ENCODE results near the gene BICRAL.
"Not testable (repeated sequence)": the region's sequence is repeated elsewhere in the genome, so short reads cannot be mapped to it uniquely, and the experiment has no call there.

The BICRAL gene

DNA sequence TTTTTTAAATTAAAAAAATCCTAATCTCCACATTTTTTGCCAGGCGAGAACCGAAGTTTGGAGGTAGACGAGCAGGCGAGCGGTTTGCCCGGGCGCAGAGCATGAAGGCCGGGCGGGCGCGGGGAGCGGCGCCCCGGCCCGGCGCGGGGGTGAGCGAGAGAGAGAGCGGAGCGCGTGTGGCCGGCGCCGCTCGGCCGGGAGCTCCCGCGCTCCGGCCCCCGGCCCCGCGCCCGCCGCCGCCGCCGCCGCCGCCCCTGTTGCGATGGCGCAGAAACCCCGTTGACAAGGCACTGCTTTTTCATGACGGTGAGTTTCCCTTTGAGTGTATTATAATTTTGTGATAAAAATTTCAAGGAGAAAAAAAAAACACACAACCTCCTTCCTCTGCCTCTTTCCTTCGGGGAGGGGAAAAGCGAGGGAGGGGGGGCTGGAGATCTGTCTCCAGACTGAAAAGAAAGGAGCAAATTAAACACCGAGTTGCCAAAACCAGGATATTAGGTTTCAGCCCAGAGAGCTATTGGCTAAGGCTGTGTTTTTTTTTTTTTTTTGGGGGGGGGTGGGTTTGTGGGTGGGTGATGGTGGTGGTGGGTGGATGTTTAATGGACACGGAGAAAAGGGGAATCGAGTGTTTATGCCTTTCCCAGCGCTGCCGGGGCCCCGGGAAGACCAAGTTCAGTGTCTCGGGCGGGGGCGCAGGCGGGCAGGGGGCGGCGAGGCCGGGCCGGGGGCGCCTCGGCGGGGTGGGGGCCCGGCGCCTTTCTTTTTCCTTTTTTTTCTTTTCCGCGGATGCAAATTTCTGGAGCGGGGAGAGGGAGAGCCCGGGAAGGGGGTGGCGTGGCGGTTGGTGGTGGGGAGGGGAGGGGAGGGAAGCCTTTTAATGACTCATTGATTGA, at the start of gene BICRAL:
BICRAL (plus strand) TSS at position 257 of the 893 bp plus-strand sequence. CDS start 39,971 bp downstream, outside the sequence.
- Mint-ChIP-seq H3K36me3 (ENCODE audit: low read depth) (peaks cover 22% of the 10 kb centered on the region), H3K27me3 (ENCODE audit: low read depth) (no peaks in the 10 kb centered on the region), H3K27ac (peak within 1 kb of the TSS; percentile 100), H3K9me3 (no peaks in the 10 kb centered on the region), H3K4me1 (ENCODE audit: low read depth) (peaks cover 31% of the 10 kb centered on the region), H3K4me3 (peak within 1 kb of the TSS; percentile 97)

- not testable (repeated sequence) for H3K4me1 Mint-ChIP-seq (ENCODE audit: low read depth); H3K27ac Mint-ChIP-seq; H3K9me3 Mint-ChIP-seq; H3K36me3 Mint-ChIP-seq (ENCODE audit: low read depth); H3K4me3 Mint-ChIP-seq
- H3K27me3 Mint-ChIP-seq (ENCODE audit: low read depth) = peaks cover 13% of the 10 kb centered on the region
Measured at GRCh38 chr6:42733867-42734481, 47.9 kb upstream of the BICRAL start.

GRCh38 chr6:42735976-42736375, 45.9 kb upstream of the BICRAL start:
- no peak overlapping the region for H3K4me3 Mint-ChIP-seq
- H3K9me3 Mint-ChIP-seq = no peaks in the 10 kb centered on the region
- H3K36me3 Mint-ChIP-seq (ENCODE audit: low read depth) = no peaks in the 10 kb centered on the region
- no peaks in the 10 kb centered on the region for H3K4me1 Mint-ChIP-seq (ENCODE audit: low read depth)
- peaks cover 19% of the 10 kb centered on the region for H3K27me3 Mint-ChIP-seq (ENCODE audit: low read depth)
- no peak overlapping the region for H3K27ac Mint-ChIP-seq

DNA sequence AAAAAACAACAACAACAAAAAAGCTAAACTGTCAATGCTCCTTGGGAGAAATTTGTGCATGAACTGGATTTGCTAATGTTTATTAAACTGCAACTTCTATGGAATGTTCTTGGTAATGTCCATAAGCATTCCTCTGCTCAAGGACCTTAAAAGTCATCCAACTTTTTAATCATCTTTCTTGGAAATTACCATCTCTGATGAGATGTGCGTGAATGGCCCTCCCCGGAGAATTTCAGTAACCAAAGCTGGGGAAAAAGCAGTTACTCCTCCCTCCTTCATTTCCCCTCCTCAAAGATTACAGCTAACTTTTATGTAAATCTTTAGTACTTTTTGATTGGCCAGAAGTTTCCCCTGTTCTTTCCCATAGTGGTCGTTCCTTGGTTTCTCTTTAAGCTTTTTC, 41.1 kb upstream of the BICRAL start:
- H3K9me3 Mint-ChIP-seq = no peaks in the 10 kb centered on the region
- H3K4me3 Mint-ChIP-seq = no peak overlapping the region
- H3K36me3 Mint-ChIP-seq (ENCODE audit: low read depth) = peaks cover 7% of the 10 kb centered on the region
- H3K27me3 Mint-ChIP-seq (ENCODE audit: low read depth) = peaks cover 18% of the 10 kb centered on the region
- H3K27ac Mint-ChIP-seq = no peak overlapping the region
- peaks cover 11% of the 10 kb centered on the region for H3K4me1 Mint-ChIP-seq (ENCODE audit: low read depth)

GRCh38 chr6:42742116-42742894, 39.5 kb upstream of the BICRAL start:
- Mint-ChIP-seq H3K4me3 (no peak overlapping the region), H3K27ac (no peak overlapping the region), H3K9me3 (no peaks in the 10 kb centered on the region), H3K36me3 (ENCODE audit: low read depth) (peaks cover 10% of the 10 kb centered on the region), H3K4me1 (ENCODE audit: low read depth) (peaks cover 12% of the 10 kb centered on the region), H3K27me3 (ENCODE audit: low read depth) (peaks cover 15% of the 10 kb centered on the region)

DNA sequence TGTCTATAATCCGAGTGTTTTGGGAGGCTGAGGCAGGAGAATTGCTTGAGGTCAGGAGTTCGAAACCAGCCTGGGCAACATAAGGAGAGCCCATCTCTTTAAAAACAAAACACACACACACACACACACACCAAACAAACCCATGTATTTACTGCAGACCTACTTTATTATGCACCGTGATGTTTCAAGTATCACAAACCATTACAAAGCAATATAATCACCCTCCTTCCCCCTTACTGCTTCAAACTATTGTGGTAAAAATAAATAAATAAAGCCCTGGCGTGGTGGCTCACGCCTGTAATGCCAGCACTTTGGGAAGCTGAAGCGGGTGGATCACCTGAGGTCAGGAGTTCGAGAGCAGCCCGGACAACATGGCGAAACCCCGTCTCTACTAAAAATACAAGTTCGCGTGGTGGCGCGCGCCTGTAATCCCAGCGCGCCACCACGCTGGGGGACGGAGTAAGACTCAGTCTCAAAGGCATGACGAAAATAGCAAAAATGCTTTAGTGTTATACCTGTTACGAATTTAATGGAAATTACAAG, 37.4 kb upstream of the BICRAL start:
- H3K4me3 Mint-ChIP-seq = peak overlapping the region; percentile 100
- peaks cover 4% of the 10 kb centered on the region for H3K27me3 Mint-ChIP-seq (ENCODE audit: low read depth)
- peak overlapping the region; percentile 100 for H3K27ac Mint-ChIP-seq
- peaks cover 26% of the 10 kb centered on the region for H3K4me1 Mint-ChIP-seq (ENCODE audit: low read depth)
- H3K9me3 Mint-ChIP-seq = no peaks in the 10 kb centered on the region
- peaks cover 12% of the 10 kb centered on the region for H3K36me3 Mint-ChIP-seq (ENCODE audit: low read depth)

DNA sequence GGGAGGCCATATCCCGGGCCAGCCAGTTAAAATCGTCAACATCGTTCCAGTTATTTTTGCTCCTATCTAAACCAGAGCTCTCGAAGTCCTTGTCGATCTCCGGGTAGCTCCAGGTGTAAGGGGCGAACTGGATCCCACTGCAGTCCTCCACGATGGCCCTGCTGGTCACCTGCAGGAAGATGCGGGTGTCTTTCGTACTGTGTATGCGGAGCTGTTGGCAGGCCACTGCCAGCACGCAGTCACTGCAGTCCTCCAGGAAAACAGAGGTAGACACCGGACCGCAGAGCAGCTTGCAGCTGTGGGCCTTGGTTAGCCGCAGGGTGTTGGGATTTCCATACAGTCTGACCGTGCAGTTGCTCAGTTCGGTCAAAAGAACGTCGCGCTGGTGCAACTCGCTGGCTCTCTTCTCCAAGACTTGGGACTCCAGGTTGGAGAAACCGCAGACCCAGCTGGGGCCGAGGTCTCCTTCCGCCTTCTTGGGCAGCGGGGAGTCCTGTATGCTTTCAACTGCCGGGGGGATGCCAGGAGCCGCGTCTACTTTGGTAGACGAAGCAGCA, 36.7 kb upstream of the BICRAL start:
- H3K9me3 Mint-ChIP-seq = no peaks in the 10 kb centered on the region
- no peaks in the 10 kb centered on the region for H3K27me3 Mint-ChIP-seq (ENCODE audit: low read depth)
- peaks cover 26% of the 10 kb centered on the region for H3K4me1 Mint-ChIP-seq (ENCODE audit: low read depth)
- H3K36me3 Mint-ChIP-seq (ENCODE audit: low read depth) = peaks cover 12% of the 10 kb centered on the region
- H3K27ac Mint-ChIP-seq = peak overlapping the region; percentile 100
- peak overlapping the region; percentile 100 for H3K4me3 Mint-ChIP-seq

DNA sequence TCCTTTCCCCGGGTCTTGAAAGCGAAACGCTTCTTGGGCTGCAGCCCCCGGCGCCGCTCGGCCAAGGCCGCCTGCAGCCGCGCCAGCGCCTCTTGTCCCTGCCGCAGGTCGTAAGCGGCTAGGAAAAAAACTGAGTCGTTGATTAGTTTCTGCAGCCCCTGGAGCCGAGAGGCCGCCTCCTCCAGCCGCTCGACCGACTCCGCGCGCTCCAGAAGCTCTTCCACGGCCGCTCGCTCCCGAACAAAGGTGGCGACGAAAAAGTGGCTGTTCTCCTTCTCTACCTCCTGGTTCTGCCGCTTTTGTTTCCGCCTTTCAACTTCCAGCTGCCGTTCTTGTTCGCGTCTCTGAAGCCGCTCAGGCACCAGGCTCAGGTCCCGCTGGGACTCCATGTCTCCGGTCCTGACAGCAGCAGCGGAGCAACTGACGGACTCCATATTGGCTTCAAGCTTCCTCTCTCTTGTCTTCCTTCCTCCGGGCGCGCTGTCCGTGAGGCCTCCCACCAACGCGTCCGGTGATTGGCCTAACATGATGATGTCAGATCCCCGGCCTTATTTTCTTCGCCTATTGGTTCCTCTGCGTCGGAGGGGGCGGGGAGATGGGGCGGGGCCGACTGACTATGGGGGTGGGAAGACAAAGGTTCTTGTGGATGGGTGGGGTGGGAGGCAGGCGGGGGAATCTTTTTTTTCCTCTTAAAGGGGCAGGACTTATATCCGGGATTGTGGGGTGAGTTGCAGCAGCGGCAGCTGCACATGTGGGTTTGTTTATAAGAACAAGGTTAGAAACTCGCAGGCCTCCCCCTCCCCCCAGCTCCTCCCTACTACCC, 36.0 kb upstream of the BICRAL start, which contains the start of gene TBCC:
TBCC (minus strand) TSS at position 464 of the 823 bp plus-strand sequence; CDS start at position 434, 30 bp downstream.
- H3K9me3 Mint-ChIP-seq = no peaks in the 10 kb centered on the region
- H3K4me1 Mint-ChIP-seq (ENCODE audit: low read depth) = peaks cover 26% of the 10 kb centered on the region
- H3K36me3 Mint-ChIP-seq (ENCODE audit: low read depth) = peaks cover 12% of the 10 kb centered on the region
- peak within 1 kb of the TSS; percentile 100 for H3K27ac Mint-ChIP-seq
- H3K27me3 Mint-ChIP-seq (ENCODE audit: low read depth) = no peaks in the 10 kb centered on the region
- peak within 1 kb of the TSS; percentile 100 for H3K4me3 Mint-ChIP-seq

GRCh38 chr6:42746463-42747391, 35.1 kb upstream of the BICRAL start:
- peaks cover 12% of the 10 kb centered on the region for H3K36me3 Mint-ChIP-seq (ENCODE audit: low read depth)
- no peaks in the 10 kb centered on the region for H3K9me3 Mint-ChIP-seq
- peak overlapping the region; percentile 100 for H3K4me3 Mint-ChIP-seq
- H3K4me1 Mint-ChIP-seq (ENCODE audit: low read depth) = peaks cover 26% of the 10 kb centered on the region
- H3K27ac Mint-ChIP-seq = peak overlapping the region; percentile 100
- H3K27me3 Mint-ChIP-seq (ENCODE audit: low read depth) = no peaks in the 10 kb centered on the region

GRCh38 chr6:42748203-42748898, 33.5 kb upstream of the BICRAL start:
- peak overlapping the region; percentile 100 for H3K4me3 Mint-ChIP-seq
- H3K9me3 Mint-ChIP-seq = no peaks in the 10 kb centered on the region
- H3K27ac Mint-ChIP-seq = peak overlapping the region; percentile 100
- peaks cover 16% of the 10 kb centered on the region for H3K36me3 Mint-ChIP-seq (ENCODE audit: low read depth)
- H3K27me3 Mint-ChIP-seq (ENCODE audit: low read depth) = no peaks in the 10 kb centered on the region
- peaks cover 22% of the 10 kb centered on the region for H3K4me1 Mint-ChIP-seq (ENCODE audit: low read depth)

- Mint-ChIP-seq H3K36me3 (ENCODE audit: low read depth) (peaks cover 9% of the 10 kb centered on the region), H3K9me3 (no peaks in the 10 kb centered on the region), H3K27ac (no peak overlapping the region), H3K4me3 (no peak overlapping the region), H3K4me1 (ENCODE audit: low read depth) (peaks cover 17% of the 10 kb centered on the region), H3K27me3 (ENCODE audit: low read depth) (no peaks in the 10 kb centered on the region)
Measured at GRCh38 chr6:42751055-42751454, 30.8 kb upstream of the BICRAL start.

GRCh38 chr6:42754759-42755158, 27.1 kb upstream of the BICRAL start:
- Mint-ChIP-seq H3K27me3 (ENCODE audit: low read depth) (no peaks in the 10 kb centered on the region), H3K4me1 (ENCODE audit: low read depth) (peaks cover 3% of the 10 kb centered on the region), H3K36me3 (ENCODE audit: low read depth) (peaks cover 19% of the 10 kb centered on the region), H3K27ac (no peak overlapping the region), H3K4me3 (no peak overlapping the region), H3K9me3 (no peaks in the 10 kb centered on the region)
